CD4-positive, alpha-beta T cell treated with Interleukin-4 for 4 hours (primary cell): ENCODE results near the gene CD5L.
A peak's percentile ranks its signal among the peaks of the same experiment; 100 is the strongest.

Experiments used
- DNase-seq: peaks from one replicate; pipeline ENCODE4 v3.0.0-alpha.2; 2020

CD5L gene

DNA sequence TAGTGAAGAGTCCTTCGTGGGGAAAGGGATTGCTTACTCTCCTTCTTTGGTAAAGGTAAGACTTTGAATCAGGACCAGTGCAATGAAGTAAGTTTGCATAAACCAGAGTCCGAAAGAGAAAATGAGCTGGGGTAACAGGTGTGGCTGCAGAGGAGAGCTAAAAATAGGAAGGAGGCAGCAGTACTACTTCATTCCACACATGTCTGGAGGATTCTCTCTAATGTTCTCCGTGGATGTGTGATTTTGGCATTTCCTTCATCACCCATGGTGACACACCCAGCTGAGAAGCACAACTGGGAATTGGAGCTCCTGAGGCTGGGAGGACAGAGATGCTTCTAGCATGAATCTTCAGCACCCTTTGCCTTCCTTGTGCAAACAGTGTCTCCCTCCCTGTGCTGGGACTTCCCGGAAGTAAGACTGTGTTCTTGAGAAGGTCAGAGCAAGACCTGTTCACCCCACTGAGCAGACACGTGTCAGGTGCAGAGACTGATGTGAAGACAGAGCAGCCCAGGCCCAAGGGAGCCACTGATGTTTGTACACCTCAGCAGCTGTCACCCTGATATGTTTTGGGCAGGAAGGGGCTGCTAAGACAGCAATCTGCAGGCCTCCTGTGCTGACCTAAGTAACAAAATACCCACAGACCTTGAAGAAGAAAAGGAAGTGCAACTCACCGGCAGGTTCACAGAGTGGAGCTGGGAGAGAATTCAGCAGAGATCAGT is 35.0 kb downstream of the CD5L start:
- DNase-seq, result no peak

- DNase-seq, result peak; percentile 0
These were observed 37.8 kb downstream of the CD5L start for GRCh38 chr1:157803851-157804250.

DNA sequence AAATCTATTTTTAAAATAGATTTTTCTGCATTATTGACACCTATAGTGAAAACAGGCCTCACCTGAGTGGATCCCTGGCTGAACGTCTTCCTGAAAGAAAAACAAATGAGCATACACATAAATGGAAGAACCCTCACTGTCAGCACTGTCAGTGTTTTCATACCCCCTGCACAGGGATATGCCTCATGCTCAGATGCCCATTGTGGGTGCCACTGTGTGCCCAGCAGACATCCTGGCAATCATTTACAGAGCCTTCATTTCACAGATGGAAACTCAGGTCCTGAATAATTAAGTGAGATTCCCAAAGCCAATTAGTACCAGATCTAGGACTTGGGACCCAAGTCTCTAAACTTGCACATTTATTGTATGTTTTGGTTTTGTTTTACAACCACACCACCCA is 41.6 kb downstream of the CD5L start:
- no peak for DNase-seq

- no peak for DNase-seq
These were observed 43.4 kb downstream of the CD5L start for GRCh38 chr1:157798211-157798610.

DNA sequence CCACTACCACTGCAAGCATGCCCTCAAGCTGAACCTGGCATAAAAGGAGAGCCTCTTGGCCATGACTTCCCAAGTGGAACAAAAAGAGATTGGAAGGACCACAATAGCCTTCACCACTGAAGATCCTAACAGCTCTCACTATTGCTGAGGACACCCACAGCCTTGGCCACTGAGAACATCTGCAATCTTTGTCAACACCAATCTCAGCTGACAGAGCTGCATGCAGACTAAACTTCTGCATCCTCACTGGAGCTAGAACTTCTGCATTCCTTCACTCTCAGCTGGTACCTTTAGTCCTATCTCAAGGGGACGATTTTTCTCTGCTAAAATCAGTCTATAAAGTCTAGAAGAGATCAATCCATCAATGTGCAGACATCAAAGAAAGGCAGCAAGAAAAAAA is 56.4 kb downstream of the CD5L start:
- no peak for DNase-seq

DNA sequence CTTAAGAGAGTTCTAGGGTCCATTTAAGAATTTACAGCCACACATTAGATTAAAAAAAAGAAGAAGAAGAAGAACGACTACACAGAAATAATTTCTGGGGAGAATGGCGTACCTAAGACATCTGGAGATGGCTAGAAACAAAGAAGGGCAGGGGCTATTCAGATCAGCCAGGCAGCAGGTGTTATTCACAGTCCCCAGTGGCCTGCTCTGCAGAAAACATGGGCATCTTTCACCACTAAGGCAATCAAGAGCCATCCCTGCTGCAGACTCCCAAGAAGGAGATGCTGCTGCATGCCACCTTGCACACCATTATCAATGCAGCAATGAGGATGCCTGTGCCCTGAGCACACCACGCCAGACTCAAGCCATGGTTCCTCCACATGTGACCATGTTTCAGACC is 56.8 kb downstream of the CD5L start:
- no peak for DNase-seq

- DNase-seq, result no peak
These were observed 58.7 kb downstream of the CD5L start for GRCh38 chr1:157782931-157783330.

DNA sequence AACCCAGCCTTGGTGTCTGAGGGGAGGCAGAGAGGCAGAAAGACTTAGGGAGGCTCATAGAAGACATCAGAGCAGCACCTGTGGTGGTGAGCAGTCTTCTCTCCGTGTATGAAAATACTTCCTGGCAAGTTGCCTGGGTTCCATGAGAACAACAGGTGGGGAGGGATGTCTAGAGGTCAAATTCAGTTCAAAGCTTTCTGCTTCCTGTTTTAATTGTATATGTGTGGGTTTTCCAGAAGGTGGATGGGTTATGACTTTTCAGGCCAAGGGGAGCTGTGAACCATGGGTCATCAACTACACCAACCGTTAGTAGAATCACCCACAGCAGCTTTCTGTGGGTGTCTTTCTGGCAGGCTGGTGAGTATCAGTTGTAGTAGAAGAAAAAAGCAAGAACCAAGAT is 60.6 kb downstream of the CD5L start:
- DNase-seq, result no peak
